Smooth muscle cell of trachea (primary cell): ENCODE measurements around the gene TCAP. TPM values are rescaled to one million over a fixed set of nuclear protein-coding genes. Genes with fewer than 3 reads are reported as not detected.

Experiments used
- total RNA-seq: library from RNA; depleted of rRNA; stranded (reverse); fragments of >200 nt; gene quantifications from 2 replicates; pipeline ENCODE4 v1.2.1, GENCODE V29; 2014

Gene TCAP, protein sequence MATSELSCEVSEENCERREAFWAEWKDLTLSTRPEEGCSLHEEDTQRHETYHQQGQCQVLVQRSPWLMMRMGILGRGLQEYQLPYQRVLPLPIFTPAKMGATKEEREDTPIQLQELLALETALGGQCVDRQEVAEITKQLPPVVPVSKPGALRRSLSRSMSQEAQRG
- 0.29 and 0.50 TPM in 2 replicates for total RNA-seq

GRCh38 chr17:39664581-39665561 lies at the start of gene TCAP:
Gene TCAP (plus strand): TSS chr17:39665349. CDS start chr17:39665360, 11 bp downstream.

GRCh38 chr17:39626171-39627046 lies 38.7 kb upstream of the TCAP start, which contains the start of gene PPP1R1B:
Gene PPP1R1B (plus strand): TSS chr17:39626952. CDS start chr17:39627393, 441 bp downstream.

DNA sequence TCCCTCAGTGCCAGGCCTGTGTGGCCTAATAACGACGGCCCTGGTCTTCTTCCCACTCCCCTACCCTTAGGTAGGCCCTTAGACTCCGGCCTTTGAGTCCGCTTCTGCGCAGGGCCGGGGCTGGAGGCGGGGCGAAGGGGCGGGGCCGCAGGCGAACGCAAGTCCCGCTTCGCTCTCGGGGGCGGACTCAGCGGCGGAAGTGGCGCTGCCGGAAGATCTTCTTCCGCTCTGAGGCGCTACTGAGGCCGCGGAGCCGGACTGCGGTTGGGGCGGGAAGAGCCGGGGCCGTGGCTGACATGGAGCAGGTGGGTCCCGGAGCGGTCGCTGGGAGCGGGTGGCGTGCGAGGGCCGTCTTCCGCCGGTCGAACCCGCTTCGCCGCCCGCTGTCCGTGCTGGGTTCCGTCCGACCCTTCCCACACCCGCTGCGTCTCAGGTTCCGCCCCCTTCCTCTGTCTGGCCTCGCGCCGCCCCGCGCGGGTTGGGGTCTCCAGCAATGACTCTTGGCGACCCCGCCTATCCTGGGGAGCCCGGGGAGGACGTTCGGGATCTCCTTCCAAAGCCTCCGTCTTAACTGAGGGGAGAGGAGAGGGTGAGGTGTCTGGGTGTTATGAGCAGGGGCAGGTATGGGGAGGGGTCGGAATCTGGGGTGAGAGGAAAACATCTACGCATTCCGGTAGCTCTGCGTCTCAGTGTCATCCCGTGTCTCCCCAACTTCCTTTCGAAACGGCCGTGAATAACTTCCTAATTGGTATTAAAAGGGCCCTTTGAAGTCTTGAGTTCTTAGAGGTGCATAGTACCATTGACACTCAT lies 28.0 kb upstream of the TCAP start, which contains the start of gene STARD3:
Gene STARD3 (plus strand): TSS at position 218 of the 810 bp plus-strand sequence. CDS start 16,388 bp downstream, outside the sequence.

DNA sequence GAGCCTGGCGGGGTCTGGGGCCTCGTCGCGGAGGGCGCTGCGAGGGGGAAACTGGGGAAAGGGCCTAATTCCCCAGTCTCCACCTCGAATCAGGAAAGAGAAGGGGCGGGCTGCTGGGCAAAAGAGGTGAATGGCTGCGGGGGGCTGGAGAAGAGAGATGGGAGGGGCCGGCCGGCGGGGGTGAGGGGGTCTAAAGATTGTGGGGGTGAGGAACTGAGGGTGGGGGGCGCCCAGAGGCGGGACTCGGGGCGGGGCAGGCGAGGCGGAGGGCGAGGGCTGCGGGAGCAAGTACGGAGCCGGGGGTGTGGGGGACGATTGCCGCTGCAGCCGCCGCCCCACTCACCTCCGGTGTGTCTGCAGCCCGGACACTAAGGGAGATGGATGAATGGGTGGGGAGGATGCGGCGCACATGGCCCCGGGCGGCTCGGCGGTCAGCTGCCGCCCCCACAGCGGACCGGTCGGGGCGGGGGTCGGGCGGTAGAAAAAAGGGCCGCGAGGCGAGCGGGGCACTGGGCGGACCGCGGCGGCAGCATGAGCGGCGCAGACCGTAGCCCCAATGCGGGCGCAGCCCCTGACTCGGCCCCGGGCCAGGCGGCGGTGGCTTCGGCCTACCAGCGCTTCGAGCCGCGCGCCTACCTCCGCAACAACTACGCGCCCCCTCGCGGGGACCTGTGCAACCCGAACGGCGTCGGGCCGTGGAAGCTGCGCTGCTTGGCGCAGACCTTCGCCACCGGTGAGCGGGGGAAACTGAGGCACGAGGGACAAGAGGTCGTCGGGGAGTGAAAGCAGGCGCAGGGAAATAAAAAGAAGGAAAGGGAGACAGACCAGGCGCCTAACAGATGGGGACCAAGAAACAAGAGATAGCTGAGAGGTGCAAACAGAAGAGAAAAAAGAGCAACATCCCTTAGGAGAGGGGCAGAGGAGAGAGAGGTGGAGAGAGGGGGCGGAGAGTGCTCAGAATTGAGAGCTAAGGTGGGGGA lies 3.1 kb downstream of the TCAP start, which contains the start of gene PNMT:
Gene PNMT (plus strand): TSS at position 509 of the 980 bp plus-strand sequence. CDS start 23 bp downstream, at position 532.

DNA sequence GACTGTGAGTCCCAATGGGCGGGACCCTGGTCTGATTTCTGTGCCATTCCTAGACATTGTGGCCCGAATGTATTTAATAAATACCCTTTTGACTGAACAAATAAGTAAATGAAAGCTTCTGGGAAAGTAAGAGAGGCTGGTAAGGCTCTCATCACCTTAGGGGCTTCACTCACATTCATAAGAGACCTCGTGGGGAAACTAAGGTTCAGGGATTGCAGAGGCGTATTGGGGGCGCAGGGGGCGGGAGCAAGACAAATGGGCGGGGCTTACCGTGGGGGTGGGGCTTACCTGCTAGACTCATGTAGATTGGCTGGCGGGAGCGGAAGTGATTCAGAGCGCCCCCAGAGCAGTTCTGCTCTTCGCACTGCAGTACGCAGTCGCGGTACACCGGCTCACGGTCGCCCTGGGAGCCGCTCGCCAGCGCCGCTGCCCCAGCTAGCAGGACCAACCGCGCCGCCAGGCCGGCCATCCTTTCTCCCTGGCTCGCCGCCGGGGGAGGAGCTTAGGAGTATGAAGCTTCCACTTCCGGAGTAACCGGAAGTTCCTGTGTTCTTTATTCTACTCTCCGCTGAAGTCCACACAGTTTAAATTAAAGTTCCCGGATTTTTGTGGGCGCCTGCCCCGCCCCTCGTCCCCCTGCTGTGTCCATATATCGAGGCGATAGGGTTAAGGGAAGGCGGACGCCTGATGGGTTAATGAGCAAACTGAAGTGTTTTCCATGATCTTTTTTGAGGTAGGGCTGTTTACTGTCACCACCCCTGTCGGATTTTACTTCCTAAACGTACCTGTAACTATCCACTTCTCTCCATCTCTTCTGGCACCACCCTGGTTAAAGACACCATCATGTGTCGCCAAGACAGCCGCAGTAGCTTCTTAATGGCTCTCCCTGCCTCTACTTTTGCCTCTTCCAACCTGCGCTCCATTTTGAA lies 22.7 kb downstream of the TCAP start, which contains the start of gene PGAP3:
Gene PGAP3 (minus strand): TSS at position 512 of the 929 bp plus-strand sequence. CDS start 43 bp downstream, at position 469.

DNA sequence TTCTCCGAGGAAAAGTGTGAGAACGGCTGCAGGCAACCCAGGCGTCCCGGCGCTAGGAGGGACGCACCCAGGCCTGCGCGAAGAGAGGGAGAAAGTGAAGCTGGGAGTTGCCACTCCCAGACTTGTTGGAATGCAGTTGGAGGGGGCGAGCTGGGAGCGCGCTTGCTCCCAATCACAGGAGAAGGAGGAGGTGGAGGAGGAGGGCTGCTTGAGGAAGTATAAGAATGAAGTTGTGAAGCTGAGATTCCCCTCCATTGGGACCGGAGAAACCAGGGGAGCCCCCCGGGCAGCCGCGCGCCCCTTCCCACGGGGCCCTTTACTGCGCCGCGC lies 34.6 kb downstream of the TCAP start, which contains the start of gene ERBB2:
Gene ERBB2 (plus strand): TSS at position 247 of the 330 bp plus-strand sequence. CDS start 175 bp downstream, outside the sequence.

Other genes starting within 250 kb of the TCAP start
- gene MED1, start 214.1 kb upstream of the TCAP start, total RNA-seq, result 23.2 and 23.7 TPM in 2 replicates
- 25.8 and 30.5 TPM in 2 replicates for gene CDK12, start 203.9 kb upstream of the TCAP start, total RNA-seq
- not detected in 2 replicates for gene NEUROD2, start 57.4 kb upstream of the TCAP start, total RNA-seq
- gene PPP1R1B, start 38.4 kb upstream of the TCAP start, total RNA-seq, result 0.66 TPM in 1 of 2 replicates, not detected in the other
- 32.3 and 52.9 TPM in 2 replicates for gene STARD3, start 28.2 kb upstream of the TCAP start, total RNA-seq
- 0.17 TPM in 1 of 2 replicates, not detected in the other for gene PNMT, start 3.1 kb downstream of the TCAP start, total RNA-seq
- 13.2 and 20.2 TPM in 2 replicates for gene PGAP3, start 22.7 kb downstream of the TCAP start, total RNA-seq
- 37.1 and 50.3 TPM in 2 replicates for gene ERBB2, start 34.7 kb downstream of the TCAP start, total RNA-seq
- 21.4 and 21.8 TPM in 2 replicates for gene MIEN1, start 65.2 kb downstream of the TCAP start, total RNA-seq
- 0.17 and 0.44 TPM in 2 replicates for gene GRB7, start 72.6 kb downstream of the TCAP start, total RNA-seq
- gene IKZF3, start 199.0 kb downstream of the TCAP start, total RNA-seq, result 0.33 TPM in 1 of 2 replicates, not detected in the other
- not detected in 2 replicates for gene ZPBP2, start 202.9 kb downstream of the TCAP start, total RNA-seq